Vagina (tissue), 2 donors: ENCODE data around the gene CENPU.

Experiments
- POLR2A ChIP-seq, 2 donors: fragments of 450-650 bp; IDR thresholded peaks; one replicate each; pipeline ENCODE4 v1.6.1; 2017; ENCODE audit warnings: antibody characterized with exemption in 2 of 2, mild to moderate bottlenecking in 2 of 2, moderate library complexity in 2 of 2
- POLR2AphosphoS5 ChIP-seq, 2 donors: sonication (generic); formaldehyde crosslinking; IDR thresholded peaks; one replicate each; pipeline ENCODE4 v1.9.0; 2017; ENCODE audit warnings: antibody characterized with exemption in 2 of 2, mild to moderate bottlenecking in 2 of 2, low read depth in 1 of 2; ENCODE audit not compliant: insufficient read depth in 1 of 2
- TF ChIP-seq, protein P1 (sequence below), 3 experiments: fragments of 450-650 bp in 2 of 3; fragments of 200-600 bp in 1 of 3; sonication (generic) in 1 of 3; IDR thresholded peaks; one replicate each; pipeline ENCODE4 v1.5.1; 2017 to 2019; ENCODE audit warnings: antibody characterized with exemption in 3 of 3, mild to moderate bottlenecking in 2 of 3, moderate library complexity in 2 of 3

DNA sequence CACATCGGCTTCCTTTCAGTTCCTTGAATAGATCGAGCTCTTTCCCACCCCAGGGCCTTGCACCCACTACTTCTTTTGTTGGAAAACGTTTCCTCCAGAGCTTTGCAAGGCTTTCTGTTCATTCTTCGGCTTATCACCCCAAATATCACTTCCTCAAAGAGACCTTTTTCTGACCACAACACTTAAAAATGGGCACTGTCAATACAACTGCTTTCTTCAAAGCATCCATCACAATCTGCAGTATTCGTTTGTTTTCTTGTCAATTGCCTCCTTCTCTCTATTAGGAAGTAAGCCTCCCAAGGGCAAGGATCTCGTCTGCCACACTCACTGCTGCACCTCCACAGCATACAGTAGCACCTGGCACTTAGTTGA, 17.7 kb upstream of the CENPU start:
- TF ChIP-seq, protein P1, sequence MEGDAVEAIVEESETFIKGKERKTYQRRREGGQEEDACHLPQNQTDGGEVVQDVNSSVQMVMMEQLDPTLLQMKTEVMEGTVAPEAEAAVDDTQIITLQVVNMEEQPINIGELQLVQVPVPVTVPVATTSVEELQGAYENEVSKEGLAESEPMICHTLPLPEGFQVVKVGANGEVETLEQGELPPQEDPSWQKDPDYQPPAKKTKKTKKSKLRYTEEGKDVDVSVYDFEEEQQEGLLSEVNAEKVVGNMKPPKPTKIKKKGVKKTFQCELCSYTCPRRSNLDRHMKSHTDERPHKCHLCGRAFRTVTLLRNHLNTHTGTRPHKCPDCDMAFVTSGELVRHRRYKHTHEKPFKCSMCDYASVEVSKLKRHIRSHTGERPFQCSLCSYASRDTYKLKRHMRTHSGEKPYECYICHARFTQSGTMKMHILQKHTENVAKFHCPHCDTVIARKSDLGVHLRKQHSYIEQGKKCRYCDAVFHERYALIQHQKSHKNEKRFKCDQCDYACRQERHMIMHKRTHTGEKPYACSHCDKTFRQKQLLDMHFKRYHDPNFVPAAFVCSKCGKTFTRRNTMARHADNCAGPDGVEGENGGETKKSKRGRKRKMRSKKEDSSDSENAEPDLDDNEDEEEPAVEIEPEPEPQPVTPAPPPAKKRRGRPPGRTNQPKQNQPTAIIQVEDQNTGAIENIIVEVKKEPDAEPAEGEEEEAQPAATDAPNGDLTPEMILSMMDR (IDR thresholded peaks at IDR 0.05), result no peak
- TF ChIP-seq POLR2A (IDR thresholded peaks at IDR 0.05) (no peak), POLR2AphosphoS5 (IDR thresholded peaks at IDR 0.05; ENCODE audit: insufficient read depth in 1 of 2, low read depth in 1 of 2) (no peak)
